Endothelial cell of umbilical vein (primary cell): Measurements from ENCODE around the gene HPSE2. TPM values are rescaled to one million over a fixed set of nuclear protein-coding genes. Genes with fewer than 3 reads are reported as not detected.

Experiments
- BruUV-seq: library from RNA; stranded (reverse); fragments of 400-500 nt; replicated peaks from 2 replicates; lab custom pipeline; 2021; lab: Mats Ljungman, UMichigan
- CTCF ChIA-PET: fragments of 300-600, 350-600 bp; sonication (Branson Sonifier 250); formaldehyde crosslinking; loops from one replicate; lab custom pipeline; 2021; ENCODE audit warnings: antibody characterized with exemption, inconsistent platforms; lab: Charles Lee
- POLR2A ChIA-PET: fragments of 300-600, 350-600 bp; sonication (Branson Sonifier 250); formaldehyde crosslinking; loops from one replicate; lab custom pipeline; 2021; ENCODE audit warnings: antibody characterized with exemption, inconsistent platforms; lab: Charles Lee
- DNase-seq: peaks from one replicate; pipeline ENCODE4 v3.0.0-alpha.2; 2011; ENCODE audit warnings: low read depth, low spot score
- FAIRE-seq: peaks from 2 replicates; lab custom pipeline; 2011; peaks lifted over from hg19 to GRCh38; lab: Jason Lieb, UNC
- H2AFZ ChIP-seq: 2 replicates; pipeline ENCODE4 v1.6.0; 2012; ENCODE audit warnings: low read depth, low read length, control low read depth, inconsistent platforms
- H3K27ac ChIP-seq: 2 replicates; pipeline ENCODE4 v1.5.1; 2011; ENCODE audit warnings: low read depth, mild to moderate bottlenecking, control low read depth, low read length, moderate library complexity; ENCODE audit not compliant: insufficient read depth
- H3K27me3 ChIP-seq, 2 experiments: 2 replicates each; pipeline versions ENCODE4 v1.6.0 to v1.6.1; 2011; ENCODE audit warnings: low read length in 2 of 2, mixed read lengths in 1 of 2; ENCODE audit not compliant: control insufficient read depth in 2 of 2, insufficient read depth in 2 of 2
- H3K36me3 ChIP-seq, 2 experiments: 2 replicates in 1 of 2; 3 replicates in 1 of 2; pipeline ENCODE4 v1.5.1; 2011; ENCODE audit warnings: low read length in 2 of 2, mild to moderate bottlenecking in 1 of 2, moderate library complexity in 1 of 2; ENCODE audit not compliant: control insufficient read depth in 2 of 2, insufficient read depth in 2 of 2; ENCODE audit errors: extremely low read depth in 1 of 2
- H3K4me1 ChIP-seq: 3 replicates; pipeline ENCODE4 v1.5.1; 2011; ENCODE audit warnings: mild to moderate bottlenecking, low read length; ENCODE audit not compliant: control insufficient read depth, insufficient read depth; ENCODE audit errors: extremely low read depth
- H3K4me2 ChIP-seq: 2 replicates; pipeline ENCODE4 v1.6.1; 2011; ENCODE audit warnings: low read length, control low read depth, mixed read lengths; ENCODE audit not compliant: insufficient read depth
- H3K4me3 ChIP-seq, 3 experiments: fragments of 200-600 bp in 1 of 3; sonication (generic), shearing (Covaris generic) in 1 of 3; replicated peaks in 1 of 3; 2 replicates each; pipeline ENCODE4 v1.5.1; 2011 to 2016; ENCODE audit warnings: control low read depth in 3 of 3, low read length in 3 of 3, mild to moderate bottlenecking in 2 of 3, inconsistent platforms in 1 of 3, low read depth in 1 of 3, moderate library complexity in 1 of 3; ENCODE audit not compliant: insufficient read depth in 1 of 3
- H3K79me2 ChIP-seq: 2 replicates; pipeline ENCODE4 v1.6.0; 2012; ENCODE audit warnings: low read length, inconsistent platforms; ENCODE audit not compliant: control insufficient read depth, insufficient read depth
- H3K9ac ChIP-seq: replicated peaks from 2 replicates; pipeline ENCODE3; 2011; ENCODE audit warnings: low read length, control low read depth; ENCODE audit not compliant: insufficient read depth; ENCODE audit errors: extremely low read depth
- H3K9me1 ChIP-seq: replicated peaks from 3 replicates; pipeline ENCODE4 v1.6.0; 2011; ENCODE audit warnings: mild to moderate bottlenecking, low read length; ENCODE audit not compliant: control insufficient read depth, insufficient read depth; ENCODE audit errors: extremely low read depth
- H3K9me3 ChIP-seq: replicated peaks from 2 replicates; pipeline ENCODE4 v1.5.1; 2012; ENCODE audit warnings: low read length, inconsistent platforms; ENCODE audit not compliant: control insufficient read depth, insufficient read depth
- H4K20me1 ChIP-seq: replicated peaks from 2 replicates; pipeline ENCODE3; 2011; ENCODE audit warnings: mild to moderate bottlenecking, low read length; ENCODE audit not compliant: control insufficient read depth, insufficient read depth; ENCODE audit errors: extremely low read depth
- CTCF ChIP-seq, 2 donors: IDR thresholded peaks; 1 replicate in 1 of 2; 2 replicates in 1 of 2; pipeline ENCODE4 v1.5.1; 2011; ENCODE audit warnings: low read length in 2 of 2, mild to moderate bottlenecking in 2 of 2, moderate library complexity in 2 of 2, control low read depth in 1 of 2, inconsistent platforms in 1 of 2, low read depth in 1 of 2; ENCODE audit not compliant: insufficient read depth in 1 of 2; ENCODE audit errors: extremely low read depth in 1 of 2
- EZH2 ChIP-seq: IDR thresholded peaks from 2 replicates; pipeline ENCODE4 v1.6.1; 2012; ENCODE audit warnings: borderline replicate concordance, low read depth, mild to moderate bottlenecking, moderate library complexity, low read length, inconsistent platforms; ENCODE audit not compliant: severe bottlenecking
- FOS ChIP-seq: IDR thresholded peaks from 2 replicates; pipeline ENCODE4 v1.6.1; 2011; ENCODE audit warnings: mild to moderate bottlenecking, low read length, moderate library complexity, borderline replicate concordance; ENCODE audit not compliant: insufficient read depth
- GATA2 ChIP-seq: IDR thresholded peaks from 2 replicates; pipeline ENCODE4 v1.7.0; 2011; ENCODE audit warnings: low read depth, mild to moderate bottlenecking, moderate library complexity, mixed read lengths, low read length; ENCODE audit not compliant: insufficient read length, insufficient read depth
- JUN ChIP-seq: IDR thresholded peaks from 2 replicates; pipeline ENCODE4 v1.6.1; 2011; ENCODE audit warnings: borderline replicate concordance, low read depth; ENCODE audit not compliant: insufficient read length, insufficient read depth
- MAX ChIP-seq: IDR thresholded peaks from 2 replicates; pipeline ENCODE4 v1.6.1; 2011; ENCODE audit not compliant: insufficient read depth, insufficient read length
- MYC ChIP-seq: IDR thresholded peaks from one replicate; pipeline ENCODE4 v1.6.1; 2011; ENCODE audit warnings: mild to moderate bottlenecking, low read depth, low read length
- POLR2A ChIP-seq: IDR thresholded peaks from 2 replicates; pipeline ENCODE4 v1.6.1; 2012; ENCODE audit warnings: low read depth, mild to moderate bottlenecking, control low read depth, low read length
- POLR2AphosphoS5 ChIP-seq: IDR thresholded peaks from 2 replicates; pipeline ENCODE4 v1.6.1; 2012; ENCODE audit warnings: low read depth, mild to moderate bottlenecking, control low read depth, low read length, moderate library complexity; ENCODE audit not compliant: insufficient read depth
- dilution Hi-C: fragments of 300-500 bp; cut with MboI; formaldehyde crosslinking; loops from one replicate; pipeline ENCODE4 v1.15.0; 2019; ENCODE audit warnings: low sequenced_read_pairs; ENCODE audit not compliant: extremely low pct_ligation_motif_present
- intact Hi-C: fragments of 100-400 bp; cut with micrococcal nuclease; formaldehyde crosslinking; loops from one replicate; pipeline ENCODE4 v1.10.0; 2022
- polyA plus RNA-seq, 4 experiments: library from polyadenylated mRNA; depleted of rRNA in 3 of 4; stranded (reverse) in 3 of 4; unstranded in 1 of 4; fragments of >200 nt; gene quantifications; 2 replicates each; pipeline versions ENCODE4 v1.2.1 to v1.2.3, GENCODE V29; 2011 to 2012; ENCODE audit warnings: missing spikeins in 1 of 4
- total RNA-seq: library from RNA; stranded (reverse); gene quantifications from 2 replicates; pipeline ENCODE4 v1.2.3, GENCODE V29; 2021

Gene HPSE2
- total and polyA plus RNA-seq, 2 donors (not counting 3 experiments of a cell fraction or from before 2014, with no cell fraction given), result not detected

DNA sequence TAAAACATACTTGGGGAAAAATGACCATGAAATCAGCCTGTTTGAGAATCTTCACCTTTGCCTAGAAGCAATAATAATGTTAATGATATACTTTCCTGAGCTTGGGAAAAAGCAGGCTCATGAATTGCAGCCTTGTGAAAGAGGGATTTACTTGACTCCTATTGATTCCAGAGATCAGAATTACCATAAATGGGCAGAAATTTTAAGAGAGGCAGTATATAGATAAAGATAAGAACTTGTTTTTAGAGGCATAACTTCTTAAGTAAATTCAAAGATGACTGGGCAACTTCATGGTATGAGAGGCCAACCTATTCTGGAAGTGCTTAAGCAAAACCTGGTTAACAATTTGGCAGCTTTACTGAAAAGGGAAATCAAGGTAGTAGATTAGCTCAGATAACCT, 225.4 kb downstream of the HPSE2 start:
- no TSS peak for BruUV-seq
- TF ChIP-seq MAX, result no peak
- no peak for TF ChIP-seq MYC
- TF ChIP-seq FOS, result no peak
- TF ChIP-seq GATA2, result no peak
- TF ChIP-seq POLR2A, result no peak
- TF ChIP-seq CTCF (IDR thresholded peaks at IDR 0.05; ENCODE audit: extremely low read depth in 1 of 2, insufficient read depth in 1 of 2, low read depth in 1 of 2, low read length in 2 of 2), result no peak
- no peak for TF ChIP-seq JUN
- TF ChIP-seq EZH2, result no peak
- no peak for TF ChIP-seq POLR2AphosphoS5

More for the DNA sequence above, 225.4 kb downstream of the HPSE2 start:
- no peaks in the 10 kb centered on the region for H4K20me1 ChIP-seq
- H3K79me2 ChIP-seq, result no peaks in the 10 kb centered on the region
- peaks cover 8% of the 10 kb centered on the region for H3K9me3 ChIP-seq
- H3K4me2 ChIP-seq, result no peak overlapping the region
- CTCF ChIA-PET, result no interaction called here
- DNase-seq, result no peak
- H2AFZ ChIP-seq, result no peak overlapping the region
- dilution Hi-C loops (no loop called here), intact Hi-C loops (no loop called here)
- H3K36me3 ChIP-seq, result no peaks in the 10 kb centered on the region
- H3K9me1 ChIP-seq, result no peaks in the 10 kb centered on the region
- H3K4me1 ChIP-seq, result no peaks in the 10 kb centered on the region
- H3K4me3 ChIP-seq, result no peak overlapping the region
- H3K27ac ChIP-seq, result no peak overlapping the region
- no peak overlapping the region for H3K9ac ChIP-seq
- POLR2A ChIA-PET, result no interaction called here
- H3K27me3 ChIP-seq, result no peaks in the 10 kb centered on the region
- no peak for FAIRE-seq
